Fibroblast of the aortic adventitia (primary cell): ENCODE measurements around the gene MTMR2. TPM values are rescaled to one million over a fixed set of nuclear protein-coding genes. Genes with fewer than 3 reads are reported as not detected.
A peak's percentile ranks its signal among the peaks of the same experiment; 100 is the strongest.

Experiments
- DNase-seq: peaks from one replicate; pipeline ENCODE4 v3.0.0-alpha.2; 2010; ENCODE audit warnings: low read depth
- H3K4me3 ChIP-seq: 2 replicates; pipeline ENCODE4 v1.5.1; 2011; ENCODE audit warnings: low read depth, mild to moderate bottlenecking, control low read depth, low read length, moderate library complexity
- total RNA-seq: library from RNA; depleted of rRNA; stranded (reverse); fragments of >200 nt; gene quantifications from 2 replicates; pipeline ENCODE4 v1.2.3, GENCODE V29; 2012; ENCODE audit warnings: low replicate concordance
- TF ChIP-seq, protein P1 (sequence below): IDR thresholded peaks from 2 replicates; pipeline ENCODE4 v1.5.1; 2011; ENCODE audit warnings: mild to moderate bottlenecking, low read length, control low read depth, inconsistent platforms; ENCODE audit not compliant: insufficient read depth

Gene MTMR2
- total RNA-seq, 1 donor: 31.9 TPM

GRCh38 chr11:95892492-95892891, 31.4 kb downstream of the MTMR2 start:
- DNase-seq: no peak
- TF ChIP-seq, protein P1, sequence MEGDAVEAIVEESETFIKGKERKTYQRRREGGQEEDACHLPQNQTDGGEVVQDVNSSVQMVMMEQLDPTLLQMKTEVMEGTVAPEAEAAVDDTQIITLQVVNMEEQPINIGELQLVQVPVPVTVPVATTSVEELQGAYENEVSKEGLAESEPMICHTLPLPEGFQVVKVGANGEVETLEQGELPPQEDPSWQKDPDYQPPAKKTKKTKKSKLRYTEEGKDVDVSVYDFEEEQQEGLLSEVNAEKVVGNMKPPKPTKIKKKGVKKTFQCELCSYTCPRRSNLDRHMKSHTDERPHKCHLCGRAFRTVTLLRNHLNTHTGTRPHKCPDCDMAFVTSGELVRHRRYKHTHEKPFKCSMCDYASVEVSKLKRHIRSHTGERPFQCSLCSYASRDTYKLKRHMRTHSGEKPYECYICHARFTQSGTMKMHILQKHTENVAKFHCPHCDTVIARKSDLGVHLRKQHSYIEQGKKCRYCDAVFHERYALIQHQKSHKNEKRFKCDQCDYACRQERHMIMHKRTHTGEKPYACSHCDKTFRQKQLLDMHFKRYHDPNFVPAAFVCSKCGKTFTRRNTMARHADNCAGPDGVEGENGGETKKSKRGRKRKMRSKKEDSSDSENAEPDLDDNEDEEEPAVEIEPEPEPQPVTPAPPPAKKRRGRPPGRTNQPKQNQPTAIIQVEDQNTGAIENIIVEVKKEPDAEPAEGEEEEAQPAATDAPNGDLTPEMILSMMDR: no peak
- H3K4me3 ChIP-seq: no peak overlapping the region

- no peak overlapping the region for H3K4me3 ChIP-seq
- no peak for DNase-seq
- TF ChIP-seq, protein P1: no peak
Measured at GRCh38 chr11:95891423-95892170, 32.3 kb downstream of the MTMR2 start.

GRCh38 chr11:95888852-95889251, 35.1 kb downstream of the MTMR2 start:
- H3K4me3 ChIP-seq: no peak overlapping the region
- TF ChIP-seq, protein P1: no peak
- DNase-seq: no peak

- TF ChIP-seq, protein P1: no peak
- H3K4me3 ChIP-seq: no peak overlapping the region
- no peak for DNase-seq
Measured at GRCh38 chr11:95888439-95888838, 35.5 kb downstream of the MTMR2 start.

- no peak overlapping the region for H3K4me3 ChIP-seq
- DNase-seq: no peak
- TF ChIP-seq, protein P1: no peak
Measured at GRCh38 chr11:95886462-95886861, 37.4 kb downstream of the MTMR2 start.

DNA sequence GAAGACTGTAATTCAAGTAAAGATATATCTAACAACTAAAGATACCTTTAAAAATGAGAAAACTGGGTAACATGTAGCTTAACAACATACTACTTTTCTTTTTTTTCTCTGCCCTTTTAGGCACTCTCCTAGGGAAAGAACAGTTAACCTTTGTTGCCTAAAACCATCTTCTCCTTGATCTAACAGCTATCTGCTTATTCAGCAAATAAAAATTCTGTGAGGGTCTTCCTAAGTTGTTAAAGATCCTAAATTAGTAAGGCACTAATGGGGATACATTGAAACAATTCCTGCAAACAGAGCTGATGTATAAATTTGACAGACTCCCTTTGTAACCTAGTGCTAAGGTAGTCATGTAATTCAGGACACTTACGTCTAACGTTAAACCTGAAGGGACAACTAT, 39.1 kb downstream of the MTMR2 start:
- no peak for DNase-seq
- TF ChIP-seq, protein P1: no peak
- no peak overlapping the region for H3K4me3 ChIP-seq

DNA sequence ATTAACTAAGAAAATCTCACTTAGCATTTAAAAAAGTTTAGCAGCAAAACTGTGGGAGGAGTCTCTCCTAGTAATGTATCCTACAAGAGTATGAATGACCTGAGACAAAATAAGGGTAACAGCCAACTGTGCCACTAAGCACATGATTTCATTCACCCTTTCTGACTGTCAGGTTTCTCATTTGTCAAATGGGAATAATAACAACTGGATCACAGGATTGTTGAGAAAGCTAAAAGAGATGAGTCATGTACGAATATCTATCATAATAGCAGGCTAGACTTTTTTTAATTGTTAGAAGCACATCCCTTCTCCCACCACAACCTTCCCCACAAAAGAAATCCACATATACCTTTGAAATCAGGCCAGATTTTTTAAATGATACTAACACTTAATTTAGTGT, 39.5 kb downstream of the MTMR2 start:
- no peak overlapping the region for H3K4me3 ChIP-seq
- TF ChIP-seq, protein P1: no peak
- peak; percentile 40 for DNase-seq
